Astrocyte of the cerebellum (primary cell): ENCODE results near the gene PINLYP.
A peak's percentile ranks its signal among the peaks of the same experiment; 100 is the strongest.

ENCODE experiments used
- DNase-seq: peaks from one replicate; pipeline ENCODE4 v3.0.0-alpha.2; 2011; ENCODE audit warnings: low read depth
- H3K4me3 ChIP-seq: 2 replicates; pipeline ENCODE4 v1.5.1; 2011; ENCODE audit warnings: mild to moderate bottlenecking, low read depth, low read length, moderate library complexity
- CTCF ChIP-seq: IDR thresholded peaks from 2 replicates; pipeline ENCODE4 v1.5.1; 2012; ENCODE audit warnings: low read length, low read depth, moderate library complexity, mild to moderate bottlenecking; ENCODE audit errors: missing control alignments
- in situ Hi-C: cut with HindIII; loops from 2 replicates; pipeline ENCODE4 v1.10.0; 2017; ENCODE audit warnings: low sequenced_read_pairs

PINLYP gene

GRCh38 chr19:43575156-43575950 lies at the start of gene PINLYP, which contains the start of gene XRCC1:
Gene PINLYP (plus strand): TSS chr19:43575801. CDS start chr19:43577192, 1,391 bp downstream.
Gene XRCC1 (minus strand): TSS chr19:43575527. CDS start chr19:43575458, 69 bp downstream.
- DNase-seq, result peak; percentile 98
- H3K4me3 ChIP-seq, result peak within 1 kb of the TSS; percentile 93
- in situ Hi-C loops, result no loop called here
- TF ChIP-seq CTCF, result no peak

- no peak for TF ChIP-seq CTCF
- in situ Hi-C loops, result loop anchor here (5.0 kb wide), 1 partner anchor 79 kb away; no protein-coding TSS in a partner anchor
- H3K4me3 ChIP-seq, result peak overlapping the region; percentile 74
- no peak for DNase-seq
Measured at GRCh38 chr19:43525836-43526771, 49.5 kb upstream of the PINLYP start.

- no peak for TF ChIP-seq CTCF
- H3K4me3 ChIP-seq, result peak within 1 kb of the TSS; percentile 74
- in situ Hi-C loops, result loop anchor here (5.0 kb wide), 1 partner anchor 80 kb away; no protein-coding TSS in a partner anchor
- no peak for DNase-seq
Measured at GRCh38 chr19:43526884-43527859, 48.4 kb upstream of the PINLYP start, which contains the start of gene ETHE1. Gene ETHE1 (minus strand): TSS chr19:43527201. CDS start chr19:43527177, 24 bp downstream.

GRCh38 chr19:43527860-43528622 lies 47.6 kb upstream of the PINLYP start:
- H3K4me3 ChIP-seq, result no peak overlapping the region
- no peak for TF ChIP-seq CTCF
- DNase-seq, result no peak
- in situ Hi-C loops, result loop anchor here (5.0 kb wide), 1 partner anchor 81 kb away; no protein-coding TSS in a partner anchor

- TF ChIP-seq CTCF, result no peak
- no peak for DNase-seq
- peak overlapping the region; percentile 51 for H3K4me3 ChIP-seq
- in situ Hi-C loops, result no loop called here
Measured at GRCh38 chr19:43532571-43532961, 43.0 kb upstream of the PINLYP start.
